HCT116 (cell line): ENCODE results near the gene IL36RN. TPM values are rescaled to one million over a fixed set of nuclear protein-coding genes. Genes with fewer than 3 reads are reported as not detected.

ENCODE experiments used
- ATAC-seq: fragments of 200-7000 bp; cut with Tn5 transposase; 2 replicates; pipeline ENCODE4 v1.9.1; 2020; ENCODE audit warnings: mild to moderate bottlenecking, moderate library complexity
- BruUV-seq: library from RNA; stranded (reverse); fragments of 400-500 nt; replicated peaks from 2 replicates; lab custom pipeline; 2021; lab: Mats Ljungman, UMichigan
- CTCF ChIA-PET: fragments of 300-600 bp; sonication (Branson Sonifier 250); formaldehyde crosslinking; loops from one replicate; lab custom pipeline; 2021; ENCODE audit warnings: antibody characterized with exemption; lab: Charles Lee
- POLR2A ChIA-PET: fragments of 300-600, 350-600 bp; sonication (Branson Sonifier 250); formaldehyde crosslinking; loops from one replicate; lab custom pipeline; 2021; ENCODE audit warnings: antibody characterized with exemption; lab: Charles Lee
- RAD21 ChIA-PET, 2 experiments: fragments of 300-600 bp; sonication (Branson Sonifier 250); formaldehyde crosslinking; loops; one replicate each; lab custom pipeline; 2023; ENCODE audit warnings: low total read pairs in 2 of 2; ENCODE audit not compliant: uncharacterized antibody in 2 of 2, unreplicated experiment in 2 of 2, low non-redundant PET in 1 of 2; lab: Charles Lee
- DNase-seq: peaks from one replicate; pipeline ENCODE4 v3.0.0-alpha.2; 2010; ENCODE audit warnings: low read depth, low spot score
- H2AFZ ChIP-seq: fragments of 200-600 bp; shearing (Covaris generic), sonication (generic); 2 replicates; pipeline ENCODE4 v1.6.1; 2017; ENCODE audit warnings: low read depth, mixed run types, mixed read lengths, antibody characterized with exemption, low read length; ENCODE audit not compliant: poor library complexity, severe bottlenecking
- H3K27ac ChIP-seq: 2 replicates; pipeline ENCODE4 v1.5.1; 2012; ENCODE audit warnings: low read depth, low read length
- H3K27me3 ChIP-seq: fragments of 200-600 bp; sonication (generic); 2 replicates; pipeline ENCODE4 v1.6.1; 2016; ENCODE audit warnings: mixed run types, low read length, mixed read lengths; ENCODE audit not compliant: insufficient read depth
- H3K36me3 ChIP-seq, 2 experiments: fragments of 200-500 bp in 1 of 2; fragments of 200-600 bp in 1 of 2; sonication (Bioruptor generic) in 1 of 2; sonication (generic) in 1 of 2; 2 replicates each; pipeline versions ENCODE4 v1.5.1 to v1.6.1; 2014 to 2016; ENCODE audit warnings: low read length in 2 of 2, inconsistent platforms in 1 of 2, mixed read lengths in 1 of 2, mixed run types in 1 of 2; ENCODE audit not compliant: insufficient read depth in 2 of 2, control insufficient read depth in 1 of 2
- H3K4me1 ChIP-seq, 2 experiments: fragments of 200-600 bp in 1 of 2; sonication (generic) in 1 of 2; 2 replicates each; pipeline versions ENCODE4 v1.5.1 to v1.6.1; 2012 to 2017; ENCODE audit warnings: low read length in 2 of 2, inconsistent platforms in 1 of 2, mild to moderate bottlenecking in 1 of 2, mixed read lengths in 1 of 2, mixed run types in 1 of 2, moderate library complexity in 1 of 2; ENCODE audit not compliant: insufficient read depth in 2 of 2, control insufficient read depth in 1 of 2
- H3K4me2 ChIP-seq: fragments of 200-600 bp; sonication (generic); 2 replicates; pipeline ENCODE4 v1.6.1; 2017; ENCODE audit warnings: mixed run types, low read length, mixed read lengths
- H3K4me3 ChIP-seq, 2 experiments: fragments of 200-600 bp in 1 of 2; sonication (generic) in 1 of 2; replicated peaks in 1 of 2; 2 replicates each; pipeline ENCODE4 v1.5.1; 2011 to 2016; ENCODE audit warnings: low read length in 2 of 2, control low read depth in 1 of 2, low read depth in 1 of 2, mild to moderate bottlenecking in 1 of 2, mixed read lengths in 1 of 2, mixed run types in 1 of 2
- H3K79me2 ChIP-seq: fragments of 200-600 bp; sonication (generic); 2 replicates; pipeline ENCODE4 v1.6.1; 2017; ENCODE audit warnings: mild to moderate bottlenecking, mixed run types, low read length, moderate library complexity, mixed read lengths; ENCODE audit not compliant: insufficient read depth
- H3K9ac ChIP-seq: fragments of 200-600 bp; sonication (generic); 2 replicates; pipeline ENCODE4 v1.6.1; 2016; ENCODE audit warnings: low read length, mixed read lengths
- H3K9me2 ChIP-seq: fragments of 200-600 bp; sonication (generic), shearing (Covaris generic); 2 replicates; pipeline ENCODE4 v1.6.1; 2017; ENCODE audit warnings: mixed run types, mild to moderate bottlenecking, moderate library complexity; ENCODE audit not compliant: insufficient read depth
- H3K9me3 ChIP-seq, 2 experiments: fragments of 200-500 bp in 1 of 2; fragments of 200-600 bp in 1 of 2; sonication (Bioruptor generic) in 1 of 2; sonication (generic) in 1 of 2; 2 replicates each; pipeline ENCODE4 v1.6.1; 2014 to 2017; ENCODE audit warnings: low read length in 2 of 2, mixed read lengths in 2 of 2, inconsistent platforms in 1 of 2, low read depth in 1 of 2, mild to moderate bottlenecking in 1 of 2, mixed run types in 1 of 2, moderate library complexity in 1 of 2; ENCODE audit not compliant: control insufficient read depth in 1 of 2, insufficient read depth in 1 of 2
- H4K20me1 ChIP-seq: fragments of 200-600 bp; sonication (generic), shearing (Covaris generic); 2 replicates; pipeline ENCODE4 v1.6.1; 2017; ENCODE audit warnings: mixed run types, mild to moderate bottlenecking, moderate library complexity; ENCODE audit not compliant: insufficient read depth
- ATF3 ChIP-seq: IDR thresholded peaks from 2 replicates; pipeline ENCODE4 v1.6.1; 2012
- ELF1 ChIP-seq: IDR thresholded peaks from 2 replicates; pipeline ENCODE4 v1.6.1; 2012; ENCODE audit warnings: low read depth, borderline replicate concordance
- EZH2phosphoT487 ChIP-seq: fragments of 200-600 bp; IDR thresholded peaks from 2 replicates; pipeline ENCODE4 v1.6.1; 2018; ENCODE audit warnings: antibody characterized with exemption, borderline replicate concordance
- FOSL1 ChIP-seq: IDR thresholded peaks from 2 replicates; pipeline ENCODE4 v1.6.1; 2012; ENCODE audit warnings: low read depth
- JUND ChIP-seq: IDR thresholded peaks from 2 replicates; pipeline ENCODE4 v1.6.1; 2012
- POLR2A ChIP-seq: IDR thresholded peaks from 2 replicates; pipeline ENCODE4 v1.7.0; 2011; ENCODE audit warnings: borderline replicate concordance; ENCODE audit not compliant: insufficient read depth, insufficient read length; ENCODE audit errors: extremely low read depth
- POLR2AphosphoS5 ChIP-seq: IDR thresholded peaks from 2 replicates; pipeline ENCODE4 v1.6.1; 2011; ENCODE audit warnings: mild to moderate bottlenecking, low read depth, low read length, moderate library complexity
- RAD21 ChIP-seq: IDR thresholded peaks from 2 replicates; pipeline ENCODE4 v1.6.1; 2012; ENCODE audit warnings: low read depth, mild to moderate bottlenecking
- REST ChIP-seq: IDR thresholded peaks from 2 replicates; pipeline ENCODE4 v1.6.1; 2012; ENCODE audit warnings: low read depth
- SIN3A ChIP-seq: IDR thresholded peaks from 2 replicates; pipeline ENCODE4 v1.6.1; 2012; ENCODE audit warnings: low read depth
- SP1 ChIP-seq: IDR thresholded peaks from 2 replicates; pipeline ENCODE4 v1.6.1; 2012; ENCODE audit warnings: low read depth
- SRF ChIP-seq: IDR thresholded peaks from 2 replicates; pipeline ENCODE4 v1.6.1; 2012; ENCODE audit warnings: low read depth
- TCF7L2 ChIP-seq: IDR thresholded peaks from 2 replicates; pipeline ENCODE4 v1.7.0; 2011; ENCODE audit warnings: borderline replicate concordance, inconsistent platforms; ENCODE audit not compliant: insufficient read depth, insufficient read length; ENCODE audit errors: extremely low read depth
- YY1 ChIP-seq: IDR thresholded peaks from 2 replicates; pipeline ENCODE4 v1.6.1; 2011; ENCODE audit warnings: low read length, low read depth, moderate library complexity, mild to moderate bottlenecking; ENCODE audit not compliant: insufficient replicate concordance; ENCODE audit errors: extremely low read depth
- ZBTB33 ChIP-seq: IDR thresholded peaks from 2 replicates; pipeline ENCODE4 v1.6.1; 2011; ENCODE audit warnings: mild to moderate bottlenecking, low read length, moderate library complexity; ENCODE audit not compliant: insufficient replicate concordance; ENCODE audit errors: extremely low read depth
- ZFX ChIP-seq: fragments of 450-650 bp; IDR thresholded peaks from 2 replicates; pipeline ENCODE4 v1.6.1; 2017
- ZNF274 ChIP-seq: fragments of 200-500 bp; sonication (Bioruptor generic); IDR thresholded peaks from 2 replicates; pipeline ENCODE4 v1.6.1; 2014; ENCODE audit warnings: mild to moderate bottlenecking, low read depth, low read length, inconsistent platforms
- intact Hi-C: fragments of 100-400 bp; cut with micrococcal nuclease; formaldehyde crosslinking; loops from 2 replicates; pipeline ENCODE4 v1.10.0; 2022
- total RNA-seq: library from RNA; stranded (reverse); gene quantifications from one replicate; pipeline ENCODE4 v1.2.1, GENCODE V29; 2021; ENCODE audit not compliant: unreplicated experiment

The IL36RN gene
- total RNA-seq, 1 experiment from 2014 or later, result not detected

- TF ChIP-seq REST (no peak), SIN3A (no peak), SP1 (no peak), ELF1 (no peak), TCF7L2 (no peak), SRF (no peak), ZFX (no peak)
- TF ChIP-seq, all 23 proteins: peak for 0
Measured at GRCh38 chr2:113091231-113091896, 32.4 kb downstream of the IL36RN start (continued).

- ChIA-PET RAD21 (no interaction called here), CTCF (interaction anchor here (0.6 kb wide), 1 partner anchor 45 kb away, joined by 3 read pairs; no protein-coding TSS in a partner anchor), POLR2A (no interaction called here)
- ATAC-seq (no peak), DNase-seq (no peak)
- Histone ChIP-seq H3K9me2 (no peaks in the 10 kb centered on the region), H3K79me2 (no peaks in the 10 kb centered on the region), H3K9me3 (no peaks in the 10 kb centered on the region), H3K27ac (no peak overlapping the region), H3K27me3 (no peaks in the 10 kb centered on the region; the same call in 1 of the 2 replicates), H3K9ac (no peak overlapping the region), H3K4me2 (no peak overlapping the region), H3K4me3 (no peak overlapping the region), H3K36me3 (no peaks in the 10 kb centered on the region), H3K4me1 (no peaks in the 10 kb centered on the region), H2AFZ (no peak overlapping the region), H4K20me1 (no peaks in the 10 kb centered on the region)
- intact Hi-C loops, result no loop called here
- BruUV-seq, result no TSS peak
- TF ChIP-seq ATF3, result no peak
- TF ChIP-seq RAD21, result no peak
- no peak for TF ChIP-seq ELF1
- TF ChIP-seq SRF, result no peak
- TF ChIP-seq JUND, result no peak
- TF ChIP-seq ZNF274, result no peak
- no peak for TF ChIP-seq TCF7L2
- no peak for TF ChIP-seq POLR2A
- no peak for TF ChIP-seq POLR2AphosphoS5
- no peak for TF ChIP-seq ZBTB33
- TF ChIP-seq YY1, result no peak
- no peak for TF ChIP-seq EZH2phosphoT487
- no peak for TF ChIP-seq FOSL1
Measured at GRCh38 chr2:113092864-113093612, 34.0 kb downstream of the IL36RN start.
